Activated CD4-positive, CD25-positive, alpha-beta regulatory T cell treated with anti-CD3 and anti-CD28 coated beads, Interleukin-2, amount 50 U/mL, for 24 hours (primary cell): Measurements from ENCODE around the gene BRD7.
A peak's percentile ranks its signal among the peaks of the same experiment; 100 is the strongest.
"Not testable (repeated sequence)": the region's sequence is repeated elsewhere in the genome, so short reads cannot be mapped to it uniquely, and the experiment has no call there.

Source experiments
- ATAC-seq, 2 donors: fragments of 150-1000 bp; cut with Tn5 transposase; one replicate each; pipeline ENCODE4 v1.10.0; 2021; ENCODE audit warnings: mild to moderate bottlenecking in 1 of 2, moderate library complexity in 1 of 2

Gene BRD7

GRCh38 chr16:50354629-50355456 is 13.9 kb downstream of the BRD7 start:
- ATAC-seq = no peak

- ATAC-seq = no peak
Measured at GRCh38 chr16:50354082-50354481, 14.7 kb downstream of the BRD7 start.

- no peak for ATAC-seq
Measured at GRCh38 chr16:50351952-50352351, 16.8 kb downstream of the BRD7 start.

- ATAC-seq = no peak
Measured at GRCh38 chr16:50351116-50351515, 17.7 kb downstream of the BRD7 start.

GRCh38 chr16:50345210-50345609 is 23.6 kb downstream of the BRD7 start:
- ATAC-seq = not testable (repeated sequence)

- ATAC-seq = not testable (repeated sequence)
Measured at GRCh38 chr16:50343566-50343965, 25.2 kb downstream of the BRD7 start.

DNA sequence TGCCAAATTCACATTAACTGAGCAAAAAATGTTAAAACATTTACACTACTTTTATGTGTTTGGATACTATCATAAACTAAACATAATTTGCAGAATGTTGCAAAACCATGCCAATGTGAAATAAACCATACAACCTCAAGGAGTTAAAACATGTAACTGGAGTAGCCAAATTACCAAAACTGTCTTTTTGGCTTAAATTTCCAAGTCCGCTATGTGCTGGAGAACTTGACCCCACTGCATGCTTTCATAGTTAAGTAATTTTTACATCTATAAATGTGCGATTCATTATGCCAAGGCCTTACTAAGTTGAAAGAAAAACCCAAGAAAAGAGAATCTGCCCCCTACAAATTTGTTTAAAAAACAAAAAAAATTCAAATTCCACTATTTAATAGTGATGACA is 28.2 kb downstream of the BRD7 start:
- ATAC-seq = no peak

DNA sequence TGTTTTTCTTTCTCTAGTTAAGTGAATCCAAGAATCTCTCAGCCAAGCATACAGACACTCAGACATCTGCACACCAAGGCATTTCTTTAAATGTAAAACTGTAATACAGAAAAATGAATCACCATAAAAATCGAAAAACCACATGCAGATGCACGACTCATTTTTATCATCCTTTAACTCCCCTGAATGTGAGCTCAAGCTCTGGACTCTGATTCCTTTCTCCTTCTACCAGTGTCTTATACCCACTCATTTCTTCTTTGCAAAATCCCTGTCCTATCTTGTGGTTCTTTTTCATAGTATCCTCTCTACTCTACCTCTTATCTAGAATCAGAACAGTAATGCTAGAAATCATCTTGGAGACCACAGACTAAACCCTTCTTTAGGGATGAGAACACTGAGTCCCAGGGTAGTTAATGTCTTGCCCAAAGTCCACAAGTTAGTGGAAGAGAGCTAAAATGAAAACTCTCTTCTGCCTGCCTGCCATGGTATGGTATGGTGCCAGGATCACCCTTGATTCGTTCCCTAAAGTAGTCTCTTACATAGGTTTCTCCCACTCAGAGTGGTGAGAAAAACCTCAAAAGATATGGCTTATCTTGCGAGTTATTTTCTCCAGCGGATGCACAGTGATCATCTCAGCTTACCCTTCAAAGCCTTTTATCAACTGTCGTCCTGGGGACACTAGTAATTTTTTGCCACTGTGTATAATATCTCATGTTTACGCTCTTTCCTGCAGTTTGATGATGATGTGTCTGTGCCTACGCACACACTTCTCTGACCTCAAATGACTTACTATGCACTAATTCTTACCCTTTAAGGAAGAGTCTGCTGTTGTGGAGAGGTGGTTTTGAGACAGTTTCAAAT is 30.2 kb downstream of the BRD7 start:
- peak; percentile 77 to 80 for ATAC-seq

DNA sequence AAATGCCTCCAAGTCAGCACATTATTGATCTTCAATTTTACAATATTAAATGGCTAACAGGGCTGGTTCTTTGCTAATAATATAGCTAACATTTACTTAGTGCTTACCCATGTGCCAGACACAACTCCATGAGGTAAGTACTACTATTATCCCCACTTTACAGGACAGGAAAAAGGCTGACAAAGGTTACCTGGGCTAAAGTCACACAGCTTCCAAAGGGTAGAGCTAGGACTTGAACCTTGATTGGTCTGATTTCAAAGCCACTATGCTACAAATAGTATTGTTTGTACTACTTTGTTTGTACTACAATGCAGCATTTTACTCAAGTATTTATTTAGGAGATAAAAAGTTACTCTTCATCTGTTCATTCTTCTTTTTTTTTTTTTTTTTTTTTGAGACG is 31.9 kb downstream of the BRD7 start:
- no peak for ATAC-seq

GRCh38 chr16:50335196-50335958 is 33.4 kb downstream of the BRD7 start:
- peak; percentile 57 for ATAC-seq

- no peak for ATAC-seq
Measured at GRCh38 chr16:50334106-50334975, 34.4 kb downstream of the BRD7 start.

DNA sequence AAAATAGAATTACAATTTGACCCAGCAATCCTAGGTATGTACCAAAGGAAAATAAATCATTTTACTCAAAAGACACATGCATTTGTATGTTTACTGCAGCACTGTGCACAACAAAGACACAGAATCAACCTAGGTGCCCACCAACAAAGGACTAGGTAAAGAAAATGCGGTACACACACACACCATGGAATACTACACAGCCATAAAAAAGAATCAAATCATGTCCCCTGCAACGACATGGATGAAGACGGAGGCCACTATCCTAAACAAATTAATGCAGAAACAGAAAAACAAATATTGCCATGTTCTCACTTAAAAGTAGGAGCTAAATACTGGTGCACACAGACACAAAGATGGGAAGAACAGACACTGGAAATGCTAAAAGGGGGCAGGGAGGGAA is 36.2 kb downstream of the BRD7 start:
- ATAC-seq = no peak

- ATAC-seq = no peak
Measured at GRCh38 chr16:50331570-50331969, 37.2 kb downstream of the BRD7 start.

DNA sequence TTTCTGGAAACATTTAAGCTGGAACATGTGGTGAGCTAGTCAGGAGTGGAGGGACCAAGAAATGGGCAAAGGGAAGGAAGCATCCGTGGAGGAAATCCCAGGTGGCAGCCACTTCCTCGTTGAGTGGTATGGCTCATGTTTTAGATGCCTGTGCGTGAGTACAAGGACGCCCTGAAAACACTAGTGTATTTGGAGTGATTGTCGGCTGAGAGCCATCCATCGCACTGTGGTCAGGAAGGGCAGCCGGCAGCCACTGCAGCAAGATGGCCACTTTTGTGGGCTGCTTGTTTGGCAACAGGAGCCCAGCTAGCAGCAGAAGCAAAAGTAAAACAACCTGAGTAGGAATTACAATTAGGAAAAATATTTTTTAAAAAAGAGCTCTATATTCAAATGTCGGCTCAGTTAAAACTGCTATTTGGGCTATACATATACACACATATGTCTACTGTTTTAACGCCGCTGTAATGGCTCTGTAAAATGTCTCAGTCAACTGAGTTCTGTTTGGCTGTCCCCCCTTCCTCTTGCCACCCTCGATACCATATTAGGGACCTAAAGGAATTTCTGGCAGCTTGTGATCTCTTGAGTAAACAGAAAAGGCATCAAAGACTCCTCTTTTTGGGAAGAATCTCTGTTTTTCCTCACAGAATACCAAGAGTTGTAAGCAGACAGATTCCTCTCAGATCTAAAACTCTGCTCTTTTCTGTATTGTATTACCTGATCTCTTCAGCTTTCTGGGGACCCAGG is 39.2 kb downstream of the BRD7 start:
- no peak for ATAC-seq

DNA sequence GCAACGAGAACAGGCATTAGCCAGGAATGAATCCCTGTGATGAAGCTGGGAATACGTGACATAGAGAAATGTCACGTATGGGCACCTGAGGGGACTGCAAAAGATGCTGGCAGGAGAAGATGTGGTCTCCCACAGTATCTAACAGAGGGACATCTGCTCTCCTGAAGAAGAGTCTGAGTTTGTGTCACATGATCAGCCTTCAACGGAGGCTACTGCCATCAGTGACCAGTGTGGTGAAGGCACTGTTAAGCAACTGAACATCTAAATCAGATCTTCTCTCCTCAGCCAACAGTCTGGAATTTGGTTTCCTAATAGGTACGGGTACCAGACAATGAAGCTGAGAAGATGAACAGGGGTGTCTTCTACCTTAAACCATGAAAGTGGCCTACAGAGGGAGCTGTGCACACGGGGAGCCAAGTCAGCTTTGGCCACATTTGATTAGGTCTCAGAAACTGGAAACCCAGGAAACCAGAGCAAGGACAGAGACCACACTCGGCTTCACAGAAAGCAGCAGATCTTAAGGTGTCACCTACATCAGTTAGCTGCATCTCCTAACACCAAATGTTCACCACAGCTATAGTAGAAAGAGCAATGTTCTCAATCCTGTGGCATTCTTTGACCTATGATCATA is 41.8 kb downstream of the BRD7 start:
- peak; percentile 82 to 85 for ATAC-seq

GRCh38 chr16:50326264-50326663 is 42.5 kb downstream of the BRD7 start:
- no peak for ATAC-seq

DNA sequence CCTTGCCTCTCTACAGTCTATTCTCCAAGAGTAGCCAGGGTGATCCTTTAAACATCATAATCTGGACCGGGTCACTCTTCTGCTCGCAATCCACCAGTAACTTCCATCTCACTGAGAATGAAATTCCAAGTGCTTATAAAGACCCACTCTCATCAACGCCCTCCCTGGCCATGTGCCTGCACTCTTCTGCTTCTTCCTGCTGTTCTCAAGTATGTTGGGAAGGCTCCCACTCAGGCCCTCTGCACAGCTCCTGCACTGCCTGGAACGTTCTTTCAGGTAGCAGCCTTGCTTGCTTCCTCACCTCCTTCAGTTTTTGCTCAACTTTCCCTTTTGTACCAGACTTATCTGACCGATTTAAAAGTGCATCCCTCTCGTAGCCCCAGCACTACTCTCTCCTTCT is 44.4 kb downstream of the BRD7 start:
- ATAC-seq = no peak

GRCh38 chr16:50323335-50324011 is 45.3 kb downstream of the BRD7 start:
- ATAC-seq = no peak

GRCh38 chr16:50322333-50322732 is 46.5 kb downstream of the BRD7 start:
- no peak for ATAC-seq

GRCh38 chr16:50320310-50320709 is 48.5 kb downstream of the BRD7 start:
- no peak for ATAC-seq
